Stimulated activated memory B cell treated with anti-CD40 and anti-IgM and Interleukin-4, amounts not matched to agents 10 μg/mL and 1 μg/mL and 100 μg/mL, for 72 hours (primary cell): Measurements from ENCODE around the gene DEFB121.
"Not testable (repeated sequence)": the region's sequence is repeated elsewhere in the genome, so short reads cannot be mapped to it uniquely, and the experiment has no call there.

Experiments used
- ATAC-seq: fragments of 150-1000 bp; cut with Tn5 transposase; 2 replicates; pipeline ENCODE4 v1.10.0; 2021
- H3K27ac Mint-ChIP-seq: one replicate; pipeline ENCODE4 v1.8.0; 2022; ENCODE audit warnings: mild to moderate bottlenecking, mixed read lengths
- H3K27me3 Mint-ChIP-seq: one replicate; pipeline ENCODE4 v1.8.0; 2022; ENCODE audit warnings: mixed read lengths
- H3K36me3 Mint-ChIP-seq: one replicate; pipeline ENCODE4 v1.8.0; 2022; ENCODE audit warnings: mixed read lengths
- H3K4me1 Mint-ChIP-seq: one replicate; pipeline ENCODE4 v1.8.0; 2022; ENCODE audit warnings: mixed read lengths
- H3K4me3 Mint-ChIP-seq: one replicate; pipeline ENCODE4 v1.8.0; 2022; ENCODE audit warnings: mild to moderate bottlenecking, moderate library complexity, mixed read lengths
- H3K9me3 Mint-ChIP-seq: one replicate; pipeline ENCODE4 v1.8.0; 2022; ENCODE audit warnings: mixed read lengths

DEFB121 gene

DNA sequence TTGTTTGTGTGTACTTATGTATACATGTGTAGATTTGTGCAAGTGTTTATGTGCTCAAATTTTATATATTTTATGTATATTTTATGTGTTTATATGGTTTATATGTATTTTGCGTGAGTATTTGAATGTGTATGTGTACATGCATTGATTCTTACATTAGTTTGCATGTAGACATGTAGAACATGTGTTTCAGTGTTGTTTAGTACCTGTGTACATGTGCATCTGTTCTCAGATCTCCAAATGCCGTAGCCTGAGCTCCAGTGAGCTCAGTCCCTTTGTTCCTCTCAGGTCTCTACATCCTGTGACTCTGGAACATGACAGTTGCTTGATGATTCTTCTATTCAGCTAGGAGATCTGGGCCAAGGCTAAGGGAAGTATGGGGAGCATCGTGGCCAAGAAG, 11.1 kb downstream of the DEFB121 start:
- H3K4me3 Mint-ChIP-seq: no peak overlapping the region
- ATAC-seq: no peak
- H3K4me1 Mint-ChIP-seq: no peaks in the 10 kb centered on the region
- H3K27ac Mint-ChIP-seq: no peak overlapping the region
- H3K9me3 Mint-ChIP-seq: peaks cover 3% of the 10 kb centered on the region
- H3K27me3 Mint-ChIP-seq: peaks cover 8% of the 10 kb centered on the region
- H3K36me3 Mint-ChIP-seq: no peaks in the 10 kb centered on the region

DNA sequence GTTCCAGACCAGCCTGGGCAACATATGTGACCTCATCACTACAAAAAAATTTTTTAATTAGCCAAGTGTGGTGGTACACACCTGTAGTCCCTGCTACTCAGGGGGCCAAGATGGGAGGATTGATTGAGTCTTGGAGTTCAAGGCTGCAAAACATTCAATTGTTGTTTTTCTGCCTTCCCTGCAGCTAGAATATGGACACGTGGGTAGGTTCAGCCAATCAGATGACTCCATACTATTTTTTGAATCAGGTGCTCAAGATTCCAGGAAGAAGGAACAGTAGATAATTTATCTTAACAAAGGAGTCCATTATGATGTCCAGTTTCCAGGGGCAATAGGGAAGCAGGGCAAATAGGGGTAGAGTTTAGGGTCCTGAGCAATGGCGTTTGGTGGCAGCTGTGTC, 13.2 kb downstream of the DEFB121 start:
- Mint-ChIP-seq H3K27ac (no peak overlapping the region), H3K27me3 (peaks cover 23% of the 10 kb centered on the region), H3K36me3 (no peaks in the 10 kb centered on the region), H3K9me3 (peaks cover 3% of the 10 kb centered on the region), H3K4me1 (no peaks in the 10 kb centered on the region), H3K4me3 (no peak overlapping the region)
- ATAC-seq: no peak

DNA sequence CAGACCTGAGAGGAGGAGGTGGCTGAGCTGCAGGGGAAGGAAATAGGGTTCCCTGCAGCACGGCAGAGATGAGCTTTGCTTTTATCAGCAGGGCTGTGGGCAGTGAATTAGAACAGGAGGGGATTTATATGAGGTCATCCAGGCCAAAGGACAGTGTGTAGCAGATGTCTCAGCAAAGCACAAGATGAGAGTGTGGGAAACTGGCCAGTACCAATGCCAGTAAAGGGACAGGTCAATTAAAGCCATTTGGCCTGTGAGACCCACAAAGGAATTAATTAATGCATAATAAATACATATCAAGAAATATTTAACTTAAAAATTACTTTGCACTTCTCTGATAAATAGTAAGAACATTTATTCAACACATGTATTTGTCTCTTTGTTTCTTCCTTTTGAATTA, 15.5 kb downstream of the DEFB121 start, which contains the start of gene DEFB119:
TSS of gene DEFB119 (minus strand) at position 101 of the 400 bp plus-strand sequence. CDS start 107 bp downstream, outside the sequence.
- no peak within 1 kb of the TSS for H3K27ac Mint-ChIP-seq
- peaks cover 3% of the 10 kb centered on the region for H3K9me3 Mint-ChIP-seq
- no peak for ATAC-seq
- H3K4me1 Mint-ChIP-seq: no peaks in the 10 kb centered on the region
- no peak within 1 kb of the TSS for H3K4me3 Mint-ChIP-seq
- H3K27me3 Mint-ChIP-seq: peaks cover 23% of the 10 kb centered on the region
- no peaks in the 10 kb centered on the region for H3K36me3 Mint-ChIP-seq

DNA sequence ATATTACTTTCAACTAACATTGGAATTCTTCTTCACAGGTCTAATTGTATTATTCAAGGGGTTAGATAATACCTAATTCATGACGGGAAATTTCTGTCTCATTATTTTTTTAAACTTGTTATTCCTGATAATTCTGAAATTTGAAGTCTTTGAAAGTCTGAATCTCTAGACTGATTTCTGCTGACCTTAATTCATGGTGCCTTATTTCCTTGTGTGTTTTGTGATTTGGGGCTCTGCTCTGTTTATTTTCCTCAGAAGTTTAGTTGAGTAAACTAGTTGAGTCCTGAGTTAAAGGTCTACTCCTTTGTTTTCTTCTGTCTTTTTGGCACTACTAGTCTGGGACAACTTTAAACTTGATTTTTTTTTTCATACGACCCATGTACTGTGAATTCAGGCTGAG, 31.7 kb downstream of the DEFB121 start:
- Mint-ChIP-seq H3K36me3 (no peaks in the 10 kb centered on the region), H3K4me1 (no peaks in the 10 kb centered on the region), H3K9me3 (peaks cover 3% of the 10 kb centered on the region), H3K4me3 (no peak overlapping the region), H3K27me3 (no peaks in the 10 kb centered on the region), H3K27ac (no peak overlapping the region)
- ATAC-seq: no peak

DNA sequence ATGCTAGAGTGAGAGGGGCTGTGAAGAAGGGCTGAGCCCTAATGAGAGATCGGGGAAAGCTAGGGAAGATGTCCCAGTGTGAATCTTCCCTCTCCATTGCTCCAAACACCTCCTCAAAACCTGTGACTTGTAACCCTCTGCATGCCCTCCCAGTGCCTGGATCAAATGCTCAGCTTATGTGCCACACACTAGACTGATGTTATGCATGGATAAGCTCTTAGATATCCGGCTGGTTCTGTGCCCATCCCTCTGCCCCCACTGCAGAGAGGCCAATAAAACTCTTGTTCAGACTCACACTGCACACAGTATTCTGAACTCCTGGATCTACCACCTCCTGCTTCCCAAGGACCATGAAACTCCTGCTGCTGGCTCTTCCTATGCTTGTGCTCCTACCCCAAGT, 37.7 kb downstream of the DEFB121 start, which contains the start of gene DEFB118:
TSS of gene DEFB118 (plus strand) at position 301 of the 400 bp plus-strand sequence. CDS start at position 351, 50 bp downstream.
- H3K27ac Mint-ChIP-seq: no peak within 1 kb of the TSS
- H3K9me3 Mint-ChIP-seq: peaks cover 9% of the 10 kb centered on the region
- no peak for ATAC-seq
- no peaks in the 10 kb centered on the region for H3K27me3 Mint-ChIP-seq
- H3K4me1 Mint-ChIP-seq: no peaks in the 10 kb centered on the region
- no peaks in the 10 kb centered on the region for H3K36me3 Mint-ChIP-seq
- no peak within 1 kb of the TSS for H3K4me3 Mint-ChIP-seq

DNA sequence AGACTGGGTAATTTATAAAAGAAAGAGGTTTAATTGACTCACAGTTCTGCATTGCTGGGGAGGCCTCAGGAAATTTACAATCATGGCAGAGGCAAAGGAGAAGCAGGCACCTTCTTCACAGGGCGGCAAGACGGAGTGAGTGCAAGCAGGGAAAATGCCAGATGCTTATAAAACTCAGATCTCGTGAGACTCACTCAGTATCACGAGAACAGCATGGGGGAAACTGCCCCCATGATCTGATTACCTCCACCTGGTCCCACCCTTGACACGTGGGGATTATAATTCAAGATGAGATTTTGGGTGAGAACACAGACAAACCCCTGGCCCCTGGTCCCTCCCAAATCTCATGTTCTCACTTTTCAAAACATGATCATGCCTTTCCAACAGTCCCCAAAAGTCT, 41.7 kb downstream of the DEFB121 start:
- not testable (repeated sequence) for H3K27me3 Mint-ChIP-seq, H3K4me1 Mint-ChIP-seq, H3K4me3 Mint-ChIP-seq, H3K36me3 Mint-ChIP-seq, ATAC-seq, H3K27ac Mint-ChIP-seq
- H3K9me3 Mint-ChIP-seq: peaks cover 11% of the 10 kb centered on the region

DNA sequence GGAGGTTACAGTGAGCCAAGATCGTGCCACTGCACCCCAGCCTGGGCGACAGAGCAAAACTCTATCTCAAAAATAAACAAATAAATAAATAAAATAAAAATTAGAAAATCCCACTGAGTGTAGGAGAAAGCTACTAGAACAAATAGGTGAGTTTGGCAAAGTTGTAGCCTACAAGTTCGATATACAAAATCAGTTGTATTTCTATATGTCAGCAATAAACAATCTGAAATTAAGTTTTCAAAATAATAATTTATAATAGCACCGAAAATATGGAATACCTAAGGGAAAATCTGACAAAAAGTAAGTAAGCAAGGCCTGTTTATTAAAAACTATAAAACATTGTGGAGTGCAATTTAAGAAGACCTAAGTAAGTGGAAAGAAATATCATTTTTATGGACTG, 42.7 kb downstream of the DEFB121 start:
- ATAC-seq: no peak
- H3K36me3 Mint-ChIP-seq: no peaks in the 10 kb centered on the region
- H3K27me3 Mint-ChIP-seq: peaks cover 2% of the 10 kb centered on the region
- no peak overlapping the region for H3K27ac Mint-ChIP-seq
- H3K4me3 Mint-ChIP-seq: no peak overlapping the region
- H3K9me3 Mint-ChIP-seq: peaks cover 11% of the 10 kb centered on the region
- H3K4me1 Mint-ChIP-seq: no peaks in the 10 kb centered on the region

DNA sequence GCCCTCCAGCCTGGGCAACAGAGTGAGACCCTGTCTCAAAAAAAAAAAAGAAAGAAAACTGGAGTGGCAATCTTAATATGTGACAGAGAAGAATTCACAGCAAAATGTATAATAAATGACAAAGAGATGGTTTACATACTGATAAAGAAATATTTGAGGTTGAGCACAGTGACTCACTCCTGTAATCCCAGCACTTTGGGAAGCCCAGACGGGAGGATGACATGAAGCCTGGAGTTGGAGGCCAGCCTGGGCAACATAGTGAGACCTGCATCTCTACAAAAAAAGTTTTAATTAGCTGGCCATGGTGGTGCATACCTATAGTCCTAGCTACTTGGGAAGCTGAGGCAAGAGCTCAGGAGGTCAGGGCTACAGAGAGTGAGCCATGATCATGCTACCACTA, 50.0 kb downstream of the DEFB121 start:
- no peak overlapping the region for H3K4me3 Mint-ChIP-seq
- no peak for ATAC-seq
- no peaks in the 10 kb centered on the region for H3K4me1 Mint-ChIP-seq
- peaks cover 7% of the 10 kb centered on the region for H3K27me3 Mint-ChIP-seq
- no peaks in the 10 kb centered on the region for H3K36me3 Mint-ChIP-seq
- peaks cover under 1% of the 10 kb centered on the region for H3K9me3 Mint-ChIP-seq
- no peak overlapping the region for H3K27ac Mint-ChIP-seq
